Ovary (tissue), 3 donors: ENCODE measurements around the gene RGS3.

Experiments
- CTCF ChIP-seq, 3 donors: fragments of 450-650 bp in 2 of 3; fragments of 200-600 bp in 1 of 3; IDR thresholded peaks; one replicate each; pipeline versions ENCODE4 v1.5.1 to v1.8.0; 2016 to 2022; ENCODE audit warnings: antibody characterized with exemption in 3 of 3, mild to moderate bottlenecking in 1 of 3
- EP300 ChIP-seq: sonication (generic); formaldehyde crosslinking; IDR thresholded peaks from one replicate; pipeline ENCODE4 v1.6.1; 2017; ENCODE audit warnings: antibody characterized with exemption
- donor health status: DM: no; HTN: no; CAD: no.

GRCh38 chr9:113563826-113564497 lies 100.4 kb downstream of the RGS3 start:
- TF ChIP-seq EP300 = no peak
- TF ChIP-seq CTCF (IDR thresholded peaks at IDR 0.05) = no peak
